Measurements from ENCODE around the gene TMTC1.

DNA sequence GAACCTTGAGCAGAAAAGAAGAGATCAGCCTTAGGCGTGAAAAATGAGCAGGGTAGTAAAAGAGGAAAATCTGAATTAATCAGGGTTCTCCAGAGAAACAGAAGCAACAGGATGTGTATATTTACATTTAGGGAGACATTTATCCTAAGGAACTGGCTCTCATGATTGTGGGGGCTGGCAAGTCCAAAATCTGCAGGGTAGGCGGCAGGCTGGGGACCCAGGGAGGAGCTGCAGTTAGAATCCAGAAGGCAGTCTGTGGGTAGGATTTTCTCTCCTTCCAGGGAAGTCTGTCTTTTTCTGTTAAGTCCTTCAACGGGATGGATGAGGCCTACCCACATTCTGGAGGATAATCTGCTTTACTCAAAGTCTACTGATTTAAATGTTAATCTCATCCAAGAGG is 218.8 kb downstream of the TMTC1 start:
- TF ChIP-seq, protein P1, sequence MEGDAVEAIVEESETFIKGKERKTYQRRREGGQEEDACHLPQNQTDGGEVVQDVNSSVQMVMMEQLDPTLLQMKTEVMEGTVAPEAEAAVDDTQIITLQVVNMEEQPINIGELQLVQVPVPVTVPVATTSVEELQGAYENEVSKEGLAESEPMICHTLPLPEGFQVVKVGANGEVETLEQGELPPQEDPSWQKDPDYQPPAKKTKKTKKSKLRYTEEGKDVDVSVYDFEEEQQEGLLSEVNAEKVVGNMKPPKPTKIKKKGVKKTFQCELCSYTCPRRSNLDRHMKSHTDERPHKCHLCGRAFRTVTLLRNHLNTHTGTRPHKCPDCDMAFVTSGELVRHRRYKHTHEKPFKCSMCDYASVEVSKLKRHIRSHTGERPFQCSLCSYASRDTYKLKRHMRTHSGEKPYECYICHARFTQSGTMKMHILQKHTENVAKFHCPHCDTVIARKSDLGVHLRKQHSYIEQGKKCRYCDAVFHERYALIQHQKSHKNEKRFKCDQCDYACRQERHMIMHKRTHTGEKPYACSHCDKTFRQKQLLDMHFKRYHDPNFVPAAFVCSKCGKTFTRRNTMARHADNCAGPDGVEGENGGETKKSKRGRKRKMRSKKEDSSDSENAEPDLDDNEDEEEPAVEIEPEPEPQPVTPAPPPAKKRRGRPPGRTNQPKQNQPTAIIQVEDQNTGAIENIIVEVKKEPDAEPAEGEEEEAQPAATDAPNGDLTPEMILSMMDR (IDR thresholded peaks at IDR 0.05) = no peak
- no peak for TF ChIP-seq POLR2A (IDR thresholded peaks at IDR 0.05)

All from heart left ventricle (tissue), 13 donors.